ENCODE results near the gene MCC.

The MCC gene

GRCh38 chr5:113176196-113176595 is 312.1 kb downstream of the MCC start:
- no peak for DNase-seq (ENCODE audit: low read depth)

GRCh38 chr5:113172231-113172826 is 315.9 kb downstream of the MCC start:
- no peak for DNase-seq (ENCODE audit: low read depth)

GRCh38 chr5:113171520-113171919 is 316.7 kb downstream of the MCC start:
- no peak for DNase-seq (ENCODE audit: low read depth)

- no peak for DNase-seq (ENCODE audit: low read depth)
Measured at GRCh38 chr5:113170707-113171106, 317.5 kb downstream of the MCC start.

GRCh38 chr5:113169720-113170119 is 318.5 kb downstream of the MCC start:
- DNase-seq (ENCODE audit: low read depth) = no peak

GRCh38 chr5:113167985-113168384 is 320.3 kb downstream of the MCC start:
- no peak for DNase-seq (ENCODE audit: low read depth)

- no peak for DNase-seq (ENCODE audit: low read depth)
Measured at GRCh38 chr5:113166852-113167366, 321.3 kb downstream of the MCC start.

GRCh38 chr5:113166261-113166660 is 322.0 kb downstream of the MCC start:
- no peak for DNase-seq (ENCODE audit: low read depth)

- DNase-seq (ENCODE audit: low read depth) = no peak
Measured at GRCh38 chr5:113164021-113164420, 324.2 kb downstream of the MCC start.

- DNase-seq (ENCODE audit: low read depth) = no peak
Measured at GRCh38 chr5:113163328-113163727, 324.9 kb downstream of the MCC start.

- no peak for DNase-seq (ENCODE audit: low read depth)
Measured at GRCh38 chr5:113162770-113163169, 325.5 kb downstream of the MCC start.

GRCh38 chr5:113162208-113162607 is 326.0 kb downstream of the MCC start:
- no peak for DNase-seq (ENCODE audit: low read depth)

GRCh38 chr5:113161806-113162205 is 326.4 kb downstream of the MCC start:
- DNase-seq (ENCODE audit: low read depth) = no peak

GRCh38 chr5:113157886-113158285 is 330.4 kb downstream of the MCC start:
- DNase-seq (ENCODE audit: low read depth) = no peak

GRCh38 chr5:113156271-113156877 is 331.9 kb downstream of the MCC start:
- no peak for DNase-seq (ENCODE audit: low read depth)

GRCh38 chr5:113153512-113154097 is 334.6 kb downstream of the MCC start:
- no peak for DNase-seq (ENCODE audit: low read depth)

GRCh38 chr5:113152380-113152740 is 335.9 kb downstream of the MCC start:
- DNase-seq (ENCODE audit: low read depth) = no peak

- DNase-seq (ENCODE audit: low read depth) = no peak
Measured at GRCh38 chr5:113151641-113152379, 336.4 kb downstream of the MCC start.

GRCh38 chr5:113150821-113151220 is 337.4 kb downstream of the MCC start:
- no peak for DNase-seq (ENCODE audit: low read depth)

GRCh38 chr5:113150221-113150620 is 338.0 kb downstream of the MCC start:
- DNase-seq (ENCODE audit: low read depth) = no peak

GRCh38 chr5:113147537-113147936 is 340.7 kb downstream of the MCC start:
- DNase-seq (ENCODE audit: low read depth) = no peak

- no peak for DNase-seq (ENCODE audit: low read depth)
Measured at GRCh38 chr5:113147101-113147508, 341.1 kb downstream of the MCC start.
